CD4-positive, alpha-beta T cell treated with Interleukin-15 for 1 hour (primary cell): ENCODE measurements around the gene LRRC3B.

Experiments
- DNase-seq: peaks from one replicate; pipeline ENCODE4 v3.0.0-alpha.2; 2020

The LRRC3B gene

DNA sequence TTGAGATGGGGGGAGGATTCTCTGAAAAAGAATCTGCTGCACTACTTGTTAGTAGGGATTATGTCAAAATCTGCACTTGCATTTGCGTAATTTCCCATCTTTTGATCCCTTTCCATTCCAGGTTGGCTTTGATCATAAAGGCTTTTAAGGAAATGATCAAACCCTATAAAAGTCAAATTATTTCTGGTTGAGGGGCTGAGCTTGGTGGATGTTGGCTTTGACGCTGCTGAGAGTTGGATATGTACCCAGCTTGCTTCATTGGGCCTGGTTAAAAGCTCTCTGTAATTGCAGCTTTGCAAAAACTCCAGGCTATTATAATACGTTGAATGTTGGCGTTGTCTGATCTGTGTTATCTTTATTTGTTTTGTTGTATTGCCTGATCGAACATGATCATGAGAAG lies 12.0 kb downstream of the LRRC3B start:
- DNase-seq = no peak

GRCh38 chr3:26636096-26636727 lies 13.6 kb downstream of the LRRC3B start:
- no peak for DNase-seq

DNA sequence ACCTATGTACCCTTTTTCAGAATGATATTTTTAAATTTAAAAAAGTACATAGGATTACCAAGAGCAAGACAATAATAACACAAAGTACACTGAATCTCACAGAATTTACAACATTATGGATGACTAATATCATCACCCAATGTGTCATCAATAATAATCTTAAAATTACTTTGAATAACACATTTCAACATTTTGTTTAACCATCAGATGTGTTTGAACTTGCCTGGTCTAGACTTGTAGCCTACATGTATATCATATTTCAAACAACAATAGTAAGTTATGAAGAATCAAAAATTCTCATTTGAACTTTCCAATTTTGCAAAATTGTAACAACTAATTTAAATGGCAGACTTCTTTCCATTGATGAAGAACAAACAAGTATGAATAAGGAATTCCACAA lies 15.1 kb downstream of the LRRC3B start:
- DNase-seq = no peak

- no peak for DNase-seq
These were observed 15.5 kb downstream of the LRRC3B start for GRCh38 chr3:26638113-26638512.

- DNase-seq = no peak
These were observed 16.8 kb downstream of the LRRC3B start for GRCh38 chr3:26639339-26639738.

DNA sequence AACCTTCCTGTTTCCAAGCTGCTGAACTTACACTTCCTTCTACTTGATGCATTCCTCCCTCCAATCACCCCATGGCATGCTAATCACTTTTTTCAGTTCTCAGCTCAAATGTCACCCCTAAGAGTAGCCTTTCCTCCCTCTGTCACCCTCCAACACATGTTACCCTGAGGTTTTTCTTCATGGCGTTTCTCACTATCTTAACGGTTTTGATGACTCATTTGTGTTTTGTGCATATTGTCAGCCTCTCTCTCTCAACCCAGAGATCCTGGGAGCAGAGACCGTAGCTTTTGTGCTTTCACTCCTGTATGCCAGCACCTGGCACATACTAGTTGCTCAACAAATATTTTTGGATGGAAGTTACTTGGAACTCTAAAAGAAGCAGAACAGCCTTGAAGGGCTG lies 24.5 kb downstream of the LRRC3B start:
- no peak for DNase-seq

- DNase-seq = no peak
These were observed 25.9 kb downstream of the LRRC3B start for GRCh38 chr3:26648461-26648860.

GRCh38 chr3:26652164-26652563 lies 29.6 kb downstream of the LRRC3B start:
- no peak for DNase-seq

GRCh38 chr3:26653811-26654425 lies 31.3 kb downstream of the LRRC3B start:
- DNase-seq = no peak

GRCh38 chr3:26655231-26655630 lies 32.7 kb downstream of the LRRC3B start:
- DNase-seq = no peak

- no peak for DNase-seq
These were observed 34.9 kb downstream of the LRRC3B start for GRCh38 chr3:26657348-26657976.

DNA sequence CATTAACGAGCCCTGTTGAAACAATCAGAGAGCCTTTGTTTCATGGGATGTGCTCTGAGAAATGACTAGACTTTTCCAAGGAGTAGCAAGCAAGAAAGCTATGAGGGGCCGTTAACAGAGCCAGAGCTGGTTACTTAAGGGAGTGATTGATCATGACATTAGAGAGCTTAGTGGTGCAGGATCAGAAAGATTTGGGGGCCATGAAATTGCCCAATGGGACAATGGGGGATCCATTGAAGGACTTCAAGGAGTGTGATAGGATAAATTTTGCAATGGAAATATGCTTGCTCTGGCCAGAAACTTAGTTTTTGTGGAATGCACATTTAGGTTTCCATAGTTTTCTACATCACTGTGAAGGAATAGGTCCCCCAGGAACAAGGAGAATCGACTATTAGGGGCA lies 45.6 kb downstream of the LRRC3B start:
- DNase-seq = no peak

- DNase-seq = no peak
These were observed 46.1 kb downstream of the LRRC3B start for GRCh38 chr3:26668696-26669095.

- DNase-seq = no peak
These were observed 52.8 kb downstream of the LRRC3B start for GRCh38 chr3:26675336-26675735.

- no peak for DNase-seq
These were observed 59.1 kb downstream of the LRRC3B start for GRCh38 chr3:26681632-26682031.

DNA sequence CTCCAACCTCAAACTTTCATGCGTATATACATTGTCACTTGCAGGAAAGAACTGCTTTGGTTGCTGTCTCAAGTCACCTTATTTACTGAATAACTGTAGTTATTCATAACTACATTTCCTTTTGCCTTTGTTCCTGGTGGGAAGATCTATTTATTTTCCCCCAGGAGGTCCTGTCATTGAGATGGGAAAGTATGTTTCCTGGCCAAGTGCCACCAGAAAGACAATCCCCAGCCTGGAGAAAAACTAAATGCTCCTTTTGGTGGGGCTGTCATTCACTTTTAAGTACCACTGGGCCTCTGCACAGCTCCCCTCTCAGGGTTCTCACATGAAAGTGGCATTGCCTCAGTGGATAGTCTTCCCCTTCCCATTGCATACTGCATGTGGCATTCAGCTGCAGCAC lies 59.8 kb downstream of the LRRC3B start:
- no peak for DNase-seq

DNA sequence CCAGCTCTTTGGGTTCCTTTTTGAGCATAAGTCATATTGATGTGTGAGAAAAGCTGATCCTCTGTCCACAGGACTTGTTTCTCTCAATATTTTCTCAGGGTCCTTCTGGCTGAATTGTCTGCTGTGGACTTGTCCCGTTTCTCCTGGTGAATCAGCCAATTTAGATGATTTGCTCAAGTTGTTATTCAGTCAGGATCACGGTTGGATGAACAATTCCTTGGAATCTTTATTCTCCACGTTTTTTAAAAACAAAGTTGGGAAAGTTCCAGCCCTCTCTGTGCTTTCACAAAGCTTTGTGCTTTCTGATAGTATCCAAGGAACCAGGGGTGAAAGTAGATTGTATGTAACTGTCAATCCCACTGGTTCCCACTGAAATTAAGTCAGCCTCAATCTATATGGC lies 61.3 kb downstream of the LRRC3B start:
- no peak for DNase-seq

DNA sequence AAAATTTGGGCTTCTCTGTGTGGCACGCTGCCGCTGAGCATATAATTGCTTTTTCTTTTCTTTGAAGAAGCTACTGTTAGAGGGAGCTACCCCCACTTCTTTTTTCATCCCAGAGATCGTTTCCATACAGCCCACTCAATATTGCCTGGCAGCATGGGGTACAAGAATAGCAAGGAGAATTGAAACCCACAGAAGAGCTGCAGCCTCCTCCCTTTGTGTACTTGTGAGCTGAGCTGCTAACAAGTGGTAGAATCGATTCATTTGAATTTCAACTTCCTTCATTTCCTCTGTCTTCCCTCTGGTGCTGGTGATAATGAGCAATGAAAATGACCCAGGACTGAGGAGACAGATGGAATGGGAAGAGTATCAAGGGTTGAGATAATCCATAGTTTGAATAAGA lies 64.9 kb downstream of the LRRC3B start:
- DNase-seq = no peak

GRCh38 chr3:26699553-26699952 lies 77.0 kb downstream of the LRRC3B start:
- no peak for DNase-seq

- no peak for DNase-seq
These were observed 80.9 kb downstream of the LRRC3B start for GRCh38 chr3:26703519-26703918.

DNA sequence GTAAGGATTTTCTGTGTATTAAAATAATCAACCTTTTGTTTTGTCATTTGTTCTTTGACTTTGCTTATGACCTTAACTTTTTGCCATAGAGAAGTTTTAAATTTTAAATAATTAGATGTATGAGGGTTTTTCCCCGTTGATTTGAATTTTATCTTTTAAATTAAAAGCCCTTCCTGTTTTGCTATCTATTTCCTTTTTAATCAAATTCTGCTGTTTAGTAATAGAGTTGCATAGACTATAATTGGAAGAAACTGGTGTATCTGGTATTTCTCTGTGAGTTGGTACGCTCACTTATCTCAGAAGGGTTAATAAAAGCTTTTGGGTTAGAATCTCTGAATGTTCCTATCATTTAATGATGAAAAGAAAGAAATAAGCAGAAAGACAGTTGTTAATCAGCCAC lies 82.2 kb downstream of the LRRC3B start:
- DNase-seq = no peak

GRCh38 chr3:26708501-26708900 lies 85.9 kb downstream of the LRRC3B start:
- DNase-seq = no peak

- no peak for DNase-seq
These were observed 89.8 kb downstream of the LRRC3B start for GRCh38 chr3:26712211-26713026.

GRCh38 chr3:26713091-26713490 lies 90.5 kb downstream of the LRRC3B start:
- DNase-seq = no peak
